Measurements from ENCODE around the gene PCBP3. TPM values are rescaled to one million over a fixed set of nuclear protein-coding genes. Genes with fewer than 3 reads are reported as not detected.

Gene PCBP3
- total RNA-seq, 6 experiments from 2014 or later: not detected

- no peak overlapping the region for H3K4me3 Mint-ChIP-seq
- no peaks in the 10 kb centered on the region for H3K36me3 Mint-ChIP-seq (ENCODE audit: low read depth)
- TF ChIP-seq CTCF (IDR thresholded peaks at IDR 0.05): no peak
- H3K4me1 Mint-ChIP-seq (ENCODE audit: low read depth): no peaks in the 10 kb centered on the region
- no peaks in the 10 kb centered on the region for H3K9me3 Mint-ChIP-seq
- H3K27ac Mint-ChIP-seq: no peak overlapping the region
- no peak for DNase-seq
- peaks cover 26% of the 10 kb centered on the region for H3K27me3 Mint-ChIP-seq (ENCODE audit: insufficient read depth)
These were observed 265.9 kb downstream of the PCBP3 start for GRCh38 chr21:45909238-45909988.

GRCh38 chr21:45910155-45910547 is 266.6 kb downstream of the PCBP3 start:
- Mint-ChIP-seq H3K4me3 (no peak overlapping the region), H3K4me1 (ENCODE audit: low read depth) (no peaks in the 10 kb centered on the region), H3K9me3 (no peaks in the 10 kb centered on the region), H3K27me3 (ENCODE audit: insufficient read depth) (peaks cover 25% of the 10 kb centered on the region), H3K36me3 (ENCODE audit: low read depth) (no peaks in the 10 kb centered on the region), H3K27ac (no peak overlapping the region)
- no peak for DNase-seq
- no peak for TF ChIP-seq CTCF (IDR thresholded peaks at IDR 0.05)

- Mint-ChIP-seq H3K4me3 (no peak overlapping the region), H3K36me3 (ENCODE audit: low read depth) (no peaks in the 10 kb centered on the region), H3K4me1 (ENCODE audit: low read depth) (no peaks in the 10 kb centered on the region), H3K27me3 (ENCODE audit: insufficient read depth) (peaks cover 20% of the 10 kb centered on the region), H3K27ac (no peak overlapping the region), H3K9me3 (no peaks in the 10 kb centered on the region)
- DNase-seq: no peak
- TF ChIP-seq CTCF (IDR thresholded peaks at IDR 0.05): no peak
These were observed 267.2 kb downstream of the PCBP3 start for GRCh38 chr21:45910548-45911221.

GRCh38 chr21:45911806-45912325 is 268.3 kb downstream of the PCBP3 start:
- TF ChIP-seq CTCF (IDR thresholded peaks at IDR 0.05): no peak

GRCh38 chr21:45912611-45913417 is 269.3 kb downstream of the PCBP3 start:
- no peak for DNase-seq
- H3K27me3 Mint-ChIP-seq (ENCODE audit: insufficient read depth): peaks cover 19% of the 10 kb centered on the region
- peaks cover 8% of the 10 kb centered on the region; the same call in 1 of the 2 replicates for H3K4me1 Mint-ChIP-seq (ENCODE audit: low read depth)
- TF ChIP-seq CTCF (IDR thresholded peaks at IDR 0.05): no peak; the same call in 1 of the 2 replicates
- H3K9me3 Mint-ChIP-seq: no peaks in the 10 kb centered on the region
- H3K36me3 Mint-ChIP-seq (ENCODE audit: low read depth): no peaks in the 10 kb centered on the region
- no peak overlapping the region for H3K4me3 Mint-ChIP-seq
- H3K27ac Mint-ChIP-seq: no peak overlapping the region

More at GRCh38 chr21:45911806-45912325, 268.3 kb downstream of the PCBP3 start:
- H3K4me1 Mint-ChIP-seq (ENCODE audit: low read depth): peaks cover 1% of the 10 kb centered on the region; the same call in 1 of the 2 replicates
- H3K9me3 Mint-ChIP-seq: no peaks in the 10 kb centered on the region
- peaks cover 19% of the 10 kb centered on the region for H3K27me3 Mint-ChIP-seq (ENCODE audit: insufficient read depth)
- H3K36me3 Mint-ChIP-seq (ENCODE audit: low read depth): no peaks in the 10 kb centered on the region
- H3K27ac Mint-ChIP-seq: no peak overlapping the region
- DNase-seq: no peak
- H3K4me3 Mint-ChIP-seq: no peak overlapping the region

Data from HFFc6 (cell line).